SW 1271 (cell line): ENCODE measurements around the gene EPAS1.
"Not testable (repeated sequence)": the region's sequence is repeated elsewhere in the genome, so short reads cannot be mapped to it uniquely, and the experiment has no call there.

Source experiments
- DNase-seq, 2 experiments: peaks; one replicate each; lab custom pipeline; 2025; lab: John Stamatoyannopoulos, UW

The EPAS1 gene

DNA sequence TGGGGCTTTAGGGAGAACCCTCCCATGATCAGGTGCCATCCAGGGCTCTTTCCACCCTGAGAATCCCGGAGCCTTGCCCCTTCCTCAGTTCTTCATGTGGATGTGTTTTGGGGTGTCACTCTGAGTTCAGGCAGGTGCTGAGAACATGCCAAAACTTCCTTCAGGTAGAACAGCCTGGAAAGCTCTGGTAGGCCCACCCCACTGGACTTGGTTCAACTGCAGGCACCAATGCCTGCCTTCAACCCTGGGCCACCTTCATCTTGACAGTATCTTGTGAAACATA is 85.8 kb downstream of the EPAS1 start:
- no peak for DNase-seq

GRCh38 chr2:46383784-46384456 is 86.7 kb downstream of the EPAS1 start:
- no peak for DNase-seq

DNA sequence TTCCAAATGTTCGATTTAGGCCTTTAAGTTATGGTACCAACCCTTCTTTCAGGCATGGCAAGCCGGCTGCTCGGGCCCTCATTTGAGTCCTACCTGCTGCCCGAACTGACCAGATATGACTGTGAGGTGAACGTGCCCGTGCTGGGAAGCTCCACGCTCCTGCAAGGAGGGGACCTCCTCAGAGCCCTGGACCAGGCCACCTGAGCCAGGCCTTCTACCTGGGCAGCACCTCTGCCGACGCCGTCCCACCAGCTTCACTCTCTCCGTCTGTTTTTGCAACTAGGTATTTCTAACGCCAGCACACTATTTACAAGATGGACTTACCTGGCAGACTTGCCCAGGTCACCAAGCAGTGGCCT is 87.2 kb downstream of the EPAS1 start:
- no peak for DNase-seq

GRCh38 chr2:46385786-46386577 is 88.8 kb downstream of the EPAS1 start:
- no peak for DNase-seq

DNA sequence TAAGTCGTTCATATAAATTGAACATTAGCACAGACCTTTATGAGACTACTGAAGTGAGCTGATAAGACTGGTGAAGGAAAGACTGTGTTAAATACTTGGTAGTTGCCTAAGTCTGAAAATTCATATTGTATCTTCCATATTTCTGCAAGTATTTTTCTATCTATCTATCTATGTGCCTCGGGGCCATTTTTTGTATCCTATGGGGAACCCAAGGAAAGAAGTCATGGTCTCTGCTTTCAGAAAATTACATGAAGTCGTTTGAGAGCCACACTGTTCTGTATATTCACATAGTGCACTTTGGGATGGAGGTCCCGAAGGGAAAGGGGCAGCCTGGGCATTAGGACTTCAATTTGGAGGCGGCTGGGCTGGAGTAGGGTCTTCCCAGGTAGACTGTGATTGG is 89.6 kb downstream of the EPAS1 start:
- no peak for DNase-seq

DNA sequence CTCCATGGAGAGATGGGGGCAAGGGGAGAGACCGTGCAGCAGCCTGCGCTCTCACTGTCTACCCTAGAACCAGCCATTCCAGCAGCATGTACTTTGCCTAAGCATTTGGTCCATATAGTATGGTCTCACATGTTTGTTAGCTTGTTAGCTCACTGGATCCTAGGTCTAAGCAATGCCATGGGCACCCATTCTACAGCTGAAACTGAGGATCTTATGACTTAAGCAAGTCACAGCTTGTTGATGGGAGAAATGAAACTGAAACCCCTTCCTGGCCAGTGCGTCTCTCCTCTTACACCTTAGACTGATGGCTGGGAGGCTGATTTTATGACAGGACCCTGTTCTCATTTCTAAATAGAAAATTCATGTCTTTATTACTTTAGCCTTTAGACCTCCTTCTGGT is 90.1 kb downstream of the EPAS1 start:
- DNase-seq, result no peak

DNA sequence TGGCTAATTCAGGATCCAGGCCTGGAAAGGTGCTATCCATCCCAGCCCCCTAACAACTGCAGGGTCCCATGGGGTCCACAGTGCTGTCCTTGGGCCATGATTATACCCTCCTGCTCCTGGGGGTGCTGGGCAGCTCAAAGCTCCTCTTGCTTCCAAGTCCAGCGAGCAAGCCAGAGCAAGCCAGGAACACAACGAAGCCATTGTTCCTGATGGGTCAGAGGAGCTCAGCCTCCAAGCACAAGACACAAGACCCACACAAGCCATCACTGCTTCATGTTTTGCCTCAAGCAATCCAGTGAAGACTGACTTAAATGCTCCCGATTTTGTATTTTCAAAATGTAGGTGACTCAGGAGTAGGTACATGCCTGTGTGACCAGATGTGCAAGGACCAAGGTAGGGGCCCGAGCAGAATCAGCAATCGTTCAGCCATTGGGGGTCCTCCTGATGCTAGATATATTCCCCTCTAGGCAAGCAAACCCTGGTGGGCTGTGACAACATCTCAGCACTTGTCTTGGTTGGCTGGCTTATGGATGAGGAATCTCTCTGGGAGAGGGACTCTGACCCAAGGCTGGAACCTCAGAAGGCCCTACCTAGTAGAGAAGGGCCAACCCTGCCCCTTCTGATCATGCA is 90.8 kb downstream of the EPAS1 start:
- no peak for DNase-seq

- DNase-seq, result no peak
Observed at GRCh38 chr2:46388881-46389280, 91.7 kb downstream of the EPAS1 start.

- DNase-seq, result no peak
Observed at GRCh38 chr2:46389417-46389916, 92.3 kb downstream of the EPAS1 start.

- no peak for DNase-seq
Observed at GRCh38 chr2:46390036-46390435, 92.8 kb downstream of the EPAS1 start.

- no peak for DNase-seq
Observed at GRCh38 chr2:46390901-46391395, 93.7 kb downstream of the EPAS1 start.

- no peak for DNase-seq
Observed at GRCh38 chr2:46392561-46393346, 95.5 kb downstream of the EPAS1 start.

DNA sequence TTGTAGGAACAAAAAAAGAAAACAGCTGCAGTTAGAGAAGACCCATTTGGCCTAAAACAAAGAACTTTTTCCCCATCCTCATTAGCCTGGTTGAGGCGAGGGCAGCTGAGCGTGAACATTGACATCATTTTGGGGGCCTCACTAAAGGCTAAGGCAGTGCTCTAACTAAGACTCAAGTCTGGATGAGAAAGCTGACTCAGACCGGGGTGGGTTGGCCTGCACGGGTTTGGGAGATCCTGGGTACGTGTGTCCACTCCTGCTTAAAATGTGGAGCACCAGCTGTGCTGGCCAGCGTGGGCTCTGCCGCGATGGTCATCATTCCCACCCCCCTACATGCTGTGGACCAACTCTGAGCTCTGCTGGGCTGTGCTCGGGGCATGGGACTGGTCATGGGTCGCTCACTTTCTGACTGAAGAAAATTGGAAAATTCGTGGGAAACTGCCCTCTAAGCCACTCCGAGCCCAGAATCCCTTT is 96.2 kb downstream of the EPAS1 start:
- DNase-seq, result no peak

DNA sequence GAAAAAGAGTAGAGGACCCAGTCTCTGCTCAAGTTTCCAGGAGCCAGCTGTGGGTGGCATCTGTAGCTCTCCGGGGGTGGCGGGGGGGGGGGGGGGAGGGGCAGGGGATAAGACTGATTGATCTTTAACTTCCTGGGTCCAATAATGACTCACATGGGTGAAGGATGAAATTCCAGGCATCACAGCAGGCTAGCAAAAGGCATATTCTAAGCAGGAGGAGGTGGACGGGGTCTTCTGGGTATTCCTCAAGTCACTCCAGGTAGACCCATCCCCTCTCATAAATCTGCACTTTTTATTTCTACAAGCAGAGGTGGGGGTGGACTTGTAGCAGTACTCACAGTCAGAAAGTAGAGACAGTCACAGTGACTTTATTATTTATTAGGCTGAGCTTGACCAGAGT is 96.7 kb downstream of the EPAS1 start:
- no peak for DNase-seq

GRCh38 chr2:46394649-46395510 is 97.7 kb downstream of the EPAS1 start:
- no peak for DNase-seq

DNA sequence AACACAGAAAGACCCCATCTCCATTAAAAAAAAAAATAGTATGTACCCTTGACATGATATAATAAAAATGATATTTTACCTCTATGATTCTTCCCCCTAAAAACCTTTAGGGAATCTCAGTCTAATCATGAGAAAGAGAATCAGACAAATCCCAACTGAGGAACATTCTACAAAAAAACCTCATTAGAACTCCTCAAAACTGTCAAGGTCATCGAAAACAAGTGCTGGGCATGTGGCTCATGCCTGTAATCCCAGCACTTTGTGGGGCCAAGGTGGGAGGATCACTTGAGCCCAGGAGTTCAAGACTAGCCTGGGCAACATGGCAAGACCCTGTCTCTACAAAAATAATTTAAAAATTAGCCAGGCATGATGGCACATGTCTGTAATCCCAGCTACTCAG is 98.5 kb downstream of the EPAS1 start:
- DNase-seq, result not testable (repeated sequence)

DNA sequence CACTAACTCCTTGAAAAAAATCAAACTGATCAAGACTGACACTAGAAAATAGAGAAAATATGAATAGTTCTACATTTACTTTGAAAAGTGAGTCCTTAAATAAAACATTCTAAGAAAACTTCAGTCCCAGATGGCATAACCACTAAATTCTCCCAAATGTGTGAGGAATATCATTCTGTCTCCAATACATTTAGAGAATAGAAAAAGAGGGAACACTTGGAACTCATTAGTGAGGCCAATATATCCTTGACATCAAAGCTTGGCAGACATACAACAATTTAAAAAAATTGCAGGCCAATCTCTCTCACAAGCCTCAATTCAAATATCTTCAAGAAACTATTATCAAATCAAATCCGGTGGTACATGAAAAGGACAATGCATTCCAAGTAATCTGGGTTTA is 102.8 kb downstream of the EPAS1 start:
- no peak for DNase-seq

DNA sequence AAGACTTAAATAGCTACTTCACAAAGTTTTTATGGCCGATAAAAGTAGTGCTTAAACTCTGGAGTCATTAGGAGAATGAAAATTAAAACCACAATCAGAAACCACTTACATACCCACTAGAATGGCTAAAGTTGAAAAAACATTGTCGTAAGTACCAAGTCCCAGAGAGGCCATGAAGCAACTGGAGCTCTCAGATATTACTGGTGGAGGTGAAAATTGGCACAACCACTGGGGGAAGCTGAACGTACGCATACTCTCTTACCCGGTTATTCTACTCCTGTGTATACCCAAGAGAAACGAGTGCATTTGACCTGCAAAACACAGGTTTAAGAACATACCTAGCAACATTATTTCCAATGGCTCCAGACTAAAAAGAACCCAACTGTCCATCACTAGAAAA is 105.7 kb downstream of the EPAS1 start:
- DNase-seq, result no peak

DNA sequence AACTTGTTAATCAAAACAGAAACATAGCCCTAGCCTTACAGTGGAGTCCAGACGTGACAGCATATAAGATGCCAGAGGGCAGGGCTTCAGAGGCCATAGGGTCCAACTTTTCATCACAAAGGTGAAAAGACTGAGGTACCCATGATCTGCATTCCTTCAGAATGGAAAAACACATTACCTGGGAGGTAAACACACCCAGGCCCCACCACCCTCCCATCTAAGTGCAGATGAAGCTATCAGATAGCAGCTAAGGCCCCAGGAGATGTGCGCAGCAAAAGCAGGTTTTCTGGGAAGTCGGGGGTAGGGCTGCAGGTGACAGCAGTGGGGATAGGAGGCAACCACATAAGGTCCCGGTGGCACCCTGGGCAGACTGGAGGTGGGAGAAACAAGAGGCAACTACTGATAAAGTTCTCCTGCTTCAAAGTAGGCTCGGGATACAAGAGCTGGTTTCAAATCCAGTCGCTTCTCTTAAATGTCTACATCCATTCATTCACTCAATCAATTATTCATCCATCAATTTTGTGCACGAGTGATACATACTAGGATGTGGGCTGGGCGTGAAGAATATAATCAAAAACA is 107.1 kb downstream of the EPAS1 start:
- DNase-seq, result no peak

DNA sequence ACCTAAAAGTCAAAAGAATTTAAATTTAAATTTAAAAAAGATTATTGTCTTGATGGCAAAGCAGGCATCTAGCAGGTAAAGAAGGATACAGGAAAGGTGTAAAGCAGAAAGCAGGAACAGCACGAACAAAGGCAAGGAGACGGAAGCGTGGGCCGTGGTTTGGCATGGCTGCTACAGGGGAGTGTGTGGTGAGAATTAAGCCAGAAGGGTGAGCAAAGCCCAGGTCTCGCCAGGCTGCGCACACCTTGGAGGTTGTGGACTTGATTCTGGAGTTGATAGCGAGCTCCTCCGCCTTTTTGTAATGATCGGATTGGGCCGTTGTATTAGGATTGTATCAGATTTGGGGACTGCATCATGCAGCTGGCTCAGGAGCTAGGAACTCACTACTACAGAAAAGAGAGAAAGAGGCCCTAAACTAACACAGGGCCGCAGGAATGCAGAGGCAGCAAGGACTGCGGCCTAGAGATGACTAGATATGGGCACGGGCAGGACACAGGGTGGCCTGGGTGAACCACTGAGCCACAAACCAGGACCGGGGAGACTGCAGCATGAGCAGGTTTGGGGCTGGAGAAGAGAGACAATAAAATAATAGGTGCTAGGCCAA is 110.7 kb downstream of the EPAS1 start:
- no peak for DNase-seq
